Measurements from ENCODE around the gene KCNAB1.

KCNAB1 gene

GRCh38 chr3:156175570-156175969 is 55.2 kb downstream of the KCNAB1 start:
- no peak overlapping the region for H3K4me3 ChIP-seq (ENCODE audit: control insufficient read depth in 1 of 7, extremely low read depth in 1 of 7, insufficient read depth in 4 of 7, low read depth in 2 of 7, low read length in 6 of 7)
- no peaks in the 10 kb centered on the region for H3K36me3 ChIP-seq (ENCODE audit: control insufficient read depth in 4 of 4, insufficient read depth in 4 of 4, low read length in 3 of 4)
- H3K27me3 ChIP-seq (replicated peaks in 2 of 5; ENCODE audit: control insufficient read depth in 4 of 5, insufficient read depth in 5 of 5, low read length in 4 of 5): no peaks in the 10 kb centered on the region
- 100% methylated on average over 4 of the region's 7 CpGs for WGBS (ENCODE audit: insufficient coverage)
- no peak overlapping the region for H3K27ac ChIP-seq (ENCODE audit: insufficient read depth in 1 of 2, low read depth in 1 of 2, low read length in 2 of 2, poor library complexity in 1 of 2, severe bottlenecking in 2 of 2)
- DNase-seq: no peak
- POLR2A ChIA-PET: no interaction called here
- no peaks in the 10 kb centered on the region for H3K9me3 ChIP-seq (ENCODE audit: control extremely low read depth in 1 of 5, control insufficient read depth in 4 of 5, insufficient read depth in 2 of 5, low read depth in 1 of 5, low read length in 4 of 5)
- CTCF ChIA-PET: interaction anchor here (1.0 kb wide), 1 partner anchor 9 kb away, joined by 3 read pairs; no protein-coding TSS in a partner anchor
- no peaks in the 10 kb centered on the region for H3K4me1 ChIP-seq (ENCODE audit: control extremely low read depth in 1 of 4, control insufficient read depth in 4 of 4, insufficient read depth in 4 of 4, low read length in 3 of 4)

GRCh38 chr3:156176048-156176447 is 55.7 kb downstream of the KCNAB1 start:
- H3K9me3 ChIP-seq (ENCODE audit: control extremely low read depth in 1 of 5, control insufficient read depth in 4 of 5, insufficient read depth in 2 of 5, low read depth in 1 of 5, low read length in 4 of 5): no peaks in the 10 kb centered on the region
- CTCF ChIA-PET: interaction anchor here (1.0 kb wide), 1 partner anchor 9 kb away, joined by 3 read pairs; no protein-coding TSS in a partner anchor
- POLR2A ChIA-PET: no interaction called here

GRCh38 chr3:156176629-156177210 is 56.3 kb downstream of the KCNAB1 start:
- no peaks in the 10 kb centered on the region for H3K36me3 ChIP-seq (ENCODE audit: control insufficient read depth in 4 of 4, insufficient read depth in 4 of 4, low read length in 3 of 4)
- DNase-seq: no peak
- no peak overlapping the region for H3K4me3 ChIP-seq (ENCODE audit: control insufficient read depth in 1 of 7, extremely low read depth in 1 of 7, insufficient read depth in 4 of 7, low read depth in 2 of 7, low read length in 6 of 7)
- ChIA-PET CTCF (no interaction called here), POLR2A (no interaction called here)
- H3K4me1 ChIP-seq (ENCODE audit: control extremely low read depth in 1 of 4, control insufficient read depth in 4 of 4, insufficient read depth in 4 of 4, low read length in 3 of 4): no peaks in the 10 kb centered on the region
- no peak overlapping the region for H3K27ac ChIP-seq (ENCODE audit: insufficient read depth in 1 of 2, low read depth in 1 of 2, low read length in 2 of 2, poor library complexity in 1 of 2, severe bottlenecking in 2 of 2)
- 97% methylated on average over 13 of the region's 17 CpGs for WGBS (ENCODE audit: insufficient coverage)
- H3K27me3 ChIP-seq (replicated peaks in 2 of 5; ENCODE audit: control insufficient read depth in 4 of 5, insufficient read depth in 5 of 5, low read length in 4 of 5): no peaks in the 10 kb centered on the region
- H3K9me3 ChIP-seq (ENCODE audit: control extremely low read depth in 1 of 5, control insufficient read depth in 4 of 5, insufficient read depth in 2 of 5, low read depth in 1 of 5, low read length in 4 of 5): no peaks in the 10 kb centered on the region

More at GRCh38 chr3:156176048-156176447, 55.7 kb downstream of the KCNAB1 start:
- no peaks in the 10 kb centered on the region for H3K27me3 ChIP-seq (replicated peaks in 2 of 5; ENCODE audit: control insufficient read depth in 4 of 5, insufficient read depth in 5 of 5, low read length in 4 of 5)
- no peak overlapping the region for H3K27ac ChIP-seq (ENCODE audit: insufficient read depth in 1 of 2, low read depth in 1 of 2, low read length in 2 of 2, poor library complexity in 1 of 2, severe bottlenecking in 2 of 2)
- no peak for DNase-seq
- WGBS (ENCODE audit: insufficient coverage): 92% methylated on average over 2 of the region's 2 CpGs
- no peaks in the 10 kb centered on the region for H3K36me3 ChIP-seq (ENCODE audit: control insufficient read depth in 4 of 4, insufficient read depth in 4 of 4, low read length in 3 of 4)
- H3K4me3 ChIP-seq (ENCODE audit: control insufficient read depth in 1 of 7, extremely low read depth in 1 of 7, insufficient read depth in 4 of 7, low read depth in 2 of 7, low read length in 6 of 7): no peak overlapping the region
- no peaks in the 10 kb centered on the region for H3K4me1 ChIP-seq (ENCODE audit: control extremely low read depth in 1 of 4, control insufficient read depth in 4 of 4, insufficient read depth in 4 of 4, low read length in 3 of 4)

- no peak overlapping the region for H3K27ac ChIP-seq (ENCODE audit: insufficient read depth in 1 of 2, low read depth in 1 of 2, low read length in 2 of 2, poor library complexity in 1 of 2, severe bottlenecking in 2 of 2)
- H3K4me1 ChIP-seq (ENCODE audit: control extremely low read depth in 1 of 4, control insufficient read depth in 4 of 4, insufficient read depth in 4 of 4, low read length in 3 of 4): no peaks in the 10 kb centered on the region
- H3K4me3 ChIP-seq (ENCODE audit: control insufficient read depth in 1 of 7, extremely low read depth in 1 of 7, insufficient read depth in 4 of 7, low read depth in 2 of 7, low read length in 6 of 7): no peak overlapping the region
- POLR2A ChIA-PET: no interaction called here
- H3K27me3 ChIP-seq (replicated peaks in 2 of 5; ENCODE audit: control insufficient read depth in 4 of 5, insufficient read depth in 5 of 5, low read length in 4 of 5): no peaks in the 10 kb centered on the region
- CTCF ChIA-PET: no interaction called here
- DNase-seq: no peak
- no peaks in the 10 kb centered on the region for H3K36me3 ChIP-seq (ENCODE audit: control insufficient read depth in 4 of 4, insufficient read depth in 4 of 4, low read length in 3 of 4)
- H3K9me3 ChIP-seq (ENCODE audit: control extremely low read depth in 1 of 5, control insufficient read depth in 4 of 5, insufficient read depth in 2 of 5, low read depth in 1 of 5, low read length in 4 of 5): no peaks in the 10 kb centered on the region
These were observed 59.7 kb downstream of the KCNAB1 start for GRCh38 chr3:156180077-156180476.

- H3K4me1 ChIP-seq (ENCODE audit: control extremely low read depth in 1 of 4, control insufficient read depth in 4 of 4, insufficient read depth in 4 of 4, low read length in 3 of 4): peaks cover 0 to 5% (median 0%) of the 10 kb centered on the region in 4 experiments
- no peaks in the 10 kb centered on the region for H3K27me3 ChIP-seq (replicated peaks in 2 of 5; ENCODE audit: control insufficient read depth in 4 of 5, insufficient read depth in 5 of 5, low read length in 4 of 5)
- H3K9me3 ChIP-seq (ENCODE audit: control extremely low read depth in 1 of 5, control insufficient read depth in 4 of 5, insufficient read depth in 2 of 5, low read depth in 1 of 5, low read length in 4 of 5): no peaks in the 10 kb centered on the region
- WGBS (ENCODE audit: insufficient coverage): 100% methylated on average over 2 of the region's 2 CpGs
- no peak overlapping the region for H3K27ac ChIP-seq (ENCODE audit: insufficient read depth in 1 of 2, low read depth in 1 of 2, low read length in 2 of 2, poor library complexity in 1 of 2, severe bottlenecking in 2 of 2)
- H3K36me3 ChIP-seq (ENCODE audit: control insufficient read depth in 4 of 4, insufficient read depth in 4 of 4, low read length in 3 of 4): no peaks in the 10 kb centered on the region
- peak in 1 of 3 donors; percentile 7 for DNase-seq
- POLR2A ChIA-PET: no interaction called here
- no peak overlapping the region for H3K4me3 ChIP-seq (ENCODE audit: control insufficient read depth in 1 of 7, extremely low read depth in 1 of 7, insufficient read depth in 4 of 7, low read depth in 2 of 7, low read length in 6 of 7)
- CTCF ChIA-PET: no interaction called here
These were observed 61.1 kb downstream of the KCNAB1 start for GRCh38 chr3:156181509-156181908.

- DNase-seq: no peak
- H3K36me3 ChIP-seq (ENCODE audit: control insufficient read depth in 4 of 4, insufficient read depth in 4 of 4, low read length in 3 of 4): no peaks in the 10 kb centered on the region
- no peak overlapping the region for H3K27ac ChIP-seq (ENCODE audit: insufficient read depth in 1 of 2, low read depth in 1 of 2, low read length in 2 of 2, poor library complexity in 1 of 2, severe bottlenecking in 2 of 2)
- peaks cover 0 to 5% (median 0%) of the 10 kb centered on the region in 4 experiments for H3K4me1 ChIP-seq (ENCODE audit: control extremely low read depth in 1 of 4, control insufficient read depth in 4 of 4, insufficient read depth in 4 of 4, low read length in 3 of 4)
- CTCF ChIA-PET: no interaction called here
- POLR2A ChIA-PET: no interaction called here
- H3K27me3 ChIP-seq (replicated peaks in 2 of 5; ENCODE audit: control insufficient read depth in 4 of 5, insufficient read depth in 5 of 5, low read length in 4 of 5): no peaks in the 10 kb centered on the region
- no peak overlapping the region for H3K4me3 ChIP-seq (ENCODE audit: control insufficient read depth in 1 of 7, extremely low read depth in 1 of 7, insufficient read depth in 4 of 7, low read depth in 2 of 7, low read length in 6 of 7)
- H3K9me3 ChIP-seq (ENCODE audit: control extremely low read depth in 1 of 5, control insufficient read depth in 4 of 5, insufficient read depth in 2 of 5, low read depth in 1 of 5, low read length in 4 of 5): no peaks in the 10 kb centered on the region
- WGBS (ENCODE audit: insufficient coverage): 73% methylated on average over 1 of the region's 1 CpG
These were observed 63.0 kb downstream of the KCNAB1 start for GRCh38 chr3:156183396-156183795.

- ChIA-PET POLR2A (no interaction called here), CTCF (no interaction called here)
- no peaks in the 10 kb centered on the region for H3K27me3 ChIP-seq (replicated peaks in 2 of 5; ENCODE audit: control insufficient read depth in 4 of 5, insufficient read depth in 5 of 5, low read length in 4 of 5)
- no peak for DNase-seq
- no peaks in the 10 kb centered on the region for H3K9me3 ChIP-seq (ENCODE audit: control extremely low read depth in 1 of 5, control insufficient read depth in 4 of 5, insufficient read depth in 2 of 5, low read depth in 1 of 5, low read length in 4 of 5)
- WGBS (ENCODE audit: insufficient coverage): no CpG with 5 or more reads among the region's 1 CpG
- no peak overlapping the region for H3K4me3 ChIP-seq (ENCODE audit: control insufficient read depth in 1 of 7, extremely low read depth in 1 of 7, insufficient read depth in 4 of 7, low read depth in 2 of 7, low read length in 6 of 7)
- H3K27ac ChIP-seq (ENCODE audit: insufficient read depth in 1 of 2, low read depth in 1 of 2, low read length in 2 of 2, poor library complexity in 1 of 2, severe bottlenecking in 2 of 2): no peak overlapping the region
- H3K36me3 ChIP-seq (ENCODE audit: control insufficient read depth in 4 of 4, insufficient read depth in 4 of 4, low read length in 3 of 4): no peaks in the 10 kb centered on the region
- peaks cover 0 to 5% (median 0%) of the 10 kb centered on the region in 4 experiments for H3K4me1 ChIP-seq (ENCODE audit: control extremely low read depth in 1 of 4, control insufficient read depth in 4 of 4, insufficient read depth in 4 of 4, low read length in 3 of 4)
These were observed 63.8 kb downstream of the KCNAB1 start for GRCh38 chr3:156184156-156184555.
